NB4 (cell line): ENCODE data around the gene USH2A.

Experiments
- DNase-seq: peaks from one replicate; pipeline ENCODE4 v3.0.0; 2010; ENCODE audit warnings: low read depth
- H3K4me3 ChIP-seq: one replicate; pipeline ENCODE4 v1.5.1; 2011; ENCODE audit warnings: mild to moderate bottlenecking, low read depth, low read length, moderate library complexity
- CTCF ChIP-seq: IDR thresholded peaks from one replicate; pipeline ENCODE4 v1.5.1; 2012; ENCODE audit warnings: low read depth, low read length
- MAX ChIP-seq: IDR thresholded peaks from 2 replicates; pipeline ENCODE4 v1.6.1; 2011; ENCODE audit warnings: low read depth, low read length
- MYC ChIP-seq: IDR thresholded peaks from 2 replicates; pipeline ENCODE4 v1.6.1; 2011; ENCODE audit warnings: low read depth, low read length
- POLR2A ChIP-seq: IDR thresholded peaks from 2 replicates; pipeline ENCODE4 v1.6.1; 2011; ENCODE audit warnings: mild to moderate bottlenecking; ENCODE audit not compliant: insufficient read length; ENCODE audit errors: extremely low read depth

The USH2A gene

GRCh38 chr1:215597961-215598360 is 825.3 kb downstream of the USH2A start:
- no peak for TF ChIP-seq MYC
- no peak for TF ChIP-seq POLR2A
- no peak for TF ChIP-seq CTCF
- TF ChIP-seq MAX, result no peak
- no peak for DNase-seq
- no peak overlapping the region for H3K4me3 ChIP-seq

GRCh38 chr1:215595231-215595630 is 828.0 kb downstream of the USH2A start:
- DNase-seq, result no peak
- TF ChIP-seq MYC, result no peak
- TF ChIP-seq MAX, result no peak
- TF ChIP-seq CTCF, result no peak
- TF ChIP-seq POLR2A, result no peak
- H3K4me3 ChIP-seq, result no peak overlapping the region

- DNase-seq, result no peak
- H3K4me3 ChIP-seq, result no peak overlapping the region
- TF ChIP-seq MAX, result no peak
- TF ChIP-seq POLR2A, result no peak
- TF ChIP-seq CTCF, result no peak
- TF ChIP-seq MYC, result no peak
These were observed 828.6 kb downstream of the USH2A start for GRCh38 chr1:215594640-215595039.

GRCh38 chr1:215590779-215591491 is 832.3 kb downstream of the USH2A start:
- DNase-seq, result no peak
- no peak overlapping the region for H3K4me3 ChIP-seq
- TF ChIP-seq MAX, result no peak
- TF ChIP-seq POLR2A, result no peak
- no peak for TF ChIP-seq CTCF
- TF ChIP-seq MYC, result no peak

GRCh38 chr1:215589650-215590435 is 833.4 kb downstream of the USH2A start:
- no peak overlapping the region for H3K4me3 ChIP-seq
- DNase-seq, result no peak
- no peak for TF ChIP-seq MYC
- no peak for TF ChIP-seq MAX
- TF ChIP-seq POLR2A, result no peak
- no peak for TF ChIP-seq CTCF
